Stimulated activated CD4-positive, alpha-beta T cell treated with anti-CD3 and anti-CD28 coated beads, Interleukin-2, amount 100 ng/mL, for 4 hours (primary cell): ENCODE measurements around the gene AUH.

ENCODE experiments used
- DNase-seq: peaks from one replicate; pipeline ENCODE4 v3.0.0-alpha.2; 2020; ENCODE audit warnings: low read depth

AUH gene

DNA sequence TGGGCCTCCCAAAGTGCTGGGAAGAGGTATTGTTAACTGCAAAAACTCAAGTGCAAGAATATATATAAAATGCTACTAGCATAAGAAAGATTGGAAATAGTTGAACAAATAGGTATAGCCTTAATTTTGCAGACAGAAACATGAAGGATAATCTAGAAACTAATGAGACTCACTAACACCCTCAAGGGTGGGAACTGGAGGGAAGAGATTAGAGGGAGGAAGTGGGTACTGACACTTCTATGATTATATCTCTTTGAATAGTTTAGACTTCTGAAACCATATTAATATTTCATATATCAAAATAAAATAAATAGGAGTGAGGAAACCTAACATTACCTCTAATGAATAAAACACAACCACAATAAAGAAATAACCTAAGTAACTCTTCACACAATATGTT lies 23.0 kb downstream of the AUH start:
- DNase-seq = no peak

DNA sequence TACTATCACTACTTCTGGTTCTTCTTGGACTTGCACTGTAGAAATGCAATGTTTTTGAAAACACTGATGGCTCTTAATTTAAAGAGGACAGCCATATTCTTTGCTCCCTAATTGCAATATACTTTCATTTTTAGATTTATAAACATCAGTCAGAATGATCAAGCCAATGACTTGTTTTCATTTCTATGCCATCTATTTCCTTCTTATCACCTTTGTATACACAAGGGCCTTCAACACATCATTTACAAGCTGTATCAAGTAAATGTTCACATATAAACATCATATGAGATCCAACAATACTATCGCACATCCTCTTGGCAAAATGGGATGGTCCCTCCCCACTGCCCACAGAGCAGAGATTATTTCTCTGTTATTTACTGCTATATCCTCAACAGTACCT lies 24.9 kb downstream of the AUH start:
- no peak for DNase-seq

DNA sequence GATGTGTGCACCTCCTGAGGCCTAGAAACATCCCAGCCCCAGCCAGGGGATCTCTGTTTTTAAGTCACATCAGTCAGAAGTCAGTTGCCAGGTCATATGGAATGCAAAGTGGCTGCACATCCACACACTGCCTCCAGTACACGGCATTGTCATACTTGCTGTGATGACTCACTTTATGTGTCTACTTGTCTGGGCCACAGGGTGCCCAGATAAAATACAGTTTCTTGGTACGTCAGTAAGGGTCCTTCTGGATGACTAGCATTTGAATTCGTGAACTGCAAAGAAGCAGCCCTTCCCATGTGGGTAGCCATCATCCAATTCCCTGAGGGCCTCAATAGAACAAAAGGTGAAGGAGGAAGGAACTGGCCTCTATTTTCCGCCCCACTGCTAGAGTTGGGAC lies 27.7 kb downstream of the AUH start:
- DNase-seq = no peak

DNA sequence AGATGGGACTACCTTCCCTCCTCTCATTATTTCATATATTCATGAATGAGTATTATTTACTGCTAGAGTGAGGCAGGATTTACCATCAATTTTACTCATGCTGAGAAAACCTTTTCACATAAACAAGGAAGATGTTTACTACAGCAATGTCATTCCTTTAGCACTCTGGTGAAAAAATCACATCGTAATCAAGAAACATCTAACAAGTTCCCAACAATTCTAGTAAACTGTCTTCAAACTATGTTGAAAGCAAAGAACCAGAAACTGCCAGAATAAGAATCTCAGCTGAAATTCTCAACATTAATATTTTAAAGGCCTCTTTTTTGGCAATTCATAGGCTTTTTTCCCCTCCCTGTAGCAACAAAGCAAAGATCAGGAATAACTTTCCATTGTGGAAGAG lies 28.2 kb downstream of the AUH start:
- DNase-seq = no peak

DNA sequence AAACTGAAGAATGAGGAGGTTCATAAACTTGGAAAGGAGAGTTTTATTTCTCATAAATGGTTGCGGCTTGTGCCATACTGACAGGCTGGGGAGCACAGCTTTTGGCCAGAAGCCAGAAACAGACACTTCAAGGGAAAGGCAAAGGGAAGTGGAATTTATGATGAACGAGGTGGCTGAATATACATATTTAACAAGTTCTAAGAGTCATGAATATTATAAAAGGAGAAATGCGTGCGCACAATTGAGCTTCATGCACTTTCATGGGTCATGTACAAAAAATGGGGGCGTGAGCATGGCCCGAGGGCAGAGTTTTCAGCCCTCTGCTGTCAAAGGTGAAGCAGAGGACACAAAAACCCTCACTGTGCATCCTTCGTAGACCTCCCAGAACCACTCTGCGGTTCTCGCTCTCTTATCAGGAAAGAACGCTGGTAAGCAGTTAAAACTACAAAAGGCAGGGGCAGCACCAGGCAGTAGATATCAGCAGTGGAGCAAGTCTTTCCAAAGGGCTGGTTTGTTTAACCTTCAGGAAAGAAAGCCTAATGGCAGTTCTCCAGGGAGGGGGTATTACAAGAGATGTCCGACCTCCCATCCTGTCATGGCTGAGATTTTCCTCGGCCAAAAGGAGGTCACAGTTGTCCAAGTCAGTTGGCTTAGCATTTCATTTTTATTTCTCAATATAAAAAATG lies 29.0 kb downstream of the AUH start:
- DNase-seq = no peak

DNA sequence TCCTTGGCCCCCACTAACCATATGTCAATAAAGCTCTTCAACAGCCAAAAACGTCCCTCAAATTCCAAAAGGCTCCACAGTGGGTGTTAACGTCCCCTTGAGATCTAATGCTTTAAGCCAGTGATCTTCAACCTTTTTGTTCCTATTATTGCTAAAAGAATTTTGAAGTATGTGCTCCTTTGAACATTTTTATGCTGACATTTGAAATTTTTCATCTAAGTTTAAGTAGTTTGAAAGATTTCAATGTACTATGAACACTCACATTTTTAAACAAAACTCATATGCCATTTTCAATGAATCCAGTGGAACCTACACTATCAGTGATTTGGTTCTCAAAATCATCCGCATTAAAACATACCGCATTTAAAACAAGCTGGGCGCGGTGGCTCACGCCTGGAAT lies 29.9 kb downstream of the AUH start:
- DNase-seq = no peak

DNA sequence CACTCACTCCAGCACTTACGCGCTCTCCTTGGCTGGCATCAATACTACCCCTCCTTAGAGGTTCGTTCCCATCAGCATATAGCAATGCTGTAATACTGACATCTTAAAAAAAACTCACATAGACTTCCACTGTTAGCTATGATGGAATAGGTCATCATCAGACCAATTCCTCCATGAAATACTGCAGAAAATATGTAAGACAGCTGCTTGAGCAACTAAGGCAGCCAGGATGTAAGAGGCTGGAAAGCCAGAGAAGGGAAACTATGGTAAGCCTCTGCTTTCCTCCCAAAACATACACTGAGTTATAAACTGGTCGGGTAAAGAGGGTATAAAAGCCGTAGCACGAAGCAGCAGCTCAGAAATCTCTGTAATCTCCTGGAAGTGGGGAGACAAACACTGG lies 33.5 kb downstream of the AUH start:
- no peak for DNase-seq

DNA sequence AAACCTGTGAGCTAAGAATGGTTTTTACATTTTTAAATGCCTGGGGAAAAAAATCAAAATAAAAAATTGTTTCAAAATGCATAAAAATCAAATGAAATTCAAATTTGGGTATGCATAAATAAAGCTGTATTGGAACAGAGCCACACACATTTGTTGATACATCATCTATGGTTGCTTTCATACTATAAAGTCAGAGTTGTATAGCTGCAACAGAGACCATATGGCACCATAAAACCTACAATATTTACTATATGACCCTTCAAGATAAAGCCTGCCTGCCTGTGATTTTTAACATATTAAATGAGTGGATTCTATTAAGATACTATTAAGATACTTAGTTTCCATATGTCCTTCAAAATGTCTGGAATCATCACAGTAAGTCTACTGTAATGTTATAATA lies 40.0 kb downstream of the AUH start:
- no peak for DNase-seq

DNA sequence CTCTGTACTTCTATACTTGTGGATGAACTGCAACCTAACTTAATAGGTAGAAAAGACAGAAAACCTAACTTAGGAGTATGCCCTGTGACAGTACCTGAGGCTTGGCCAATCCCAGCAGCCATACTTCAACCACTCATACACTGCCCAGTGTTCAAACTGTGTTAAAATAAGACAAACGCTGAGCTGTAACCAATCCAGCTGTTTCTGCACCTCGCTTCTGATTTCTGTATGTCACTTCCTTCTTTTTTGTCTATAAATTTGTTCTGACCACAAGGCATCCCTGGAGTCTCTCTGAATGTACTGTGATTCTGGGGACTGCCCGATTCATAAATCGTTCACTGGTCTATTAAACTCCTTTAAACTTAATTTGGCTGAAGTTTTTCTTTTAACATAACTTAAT lies 41.4 kb downstream of the AUH start:
- DNase-seq = no peak

DNA sequence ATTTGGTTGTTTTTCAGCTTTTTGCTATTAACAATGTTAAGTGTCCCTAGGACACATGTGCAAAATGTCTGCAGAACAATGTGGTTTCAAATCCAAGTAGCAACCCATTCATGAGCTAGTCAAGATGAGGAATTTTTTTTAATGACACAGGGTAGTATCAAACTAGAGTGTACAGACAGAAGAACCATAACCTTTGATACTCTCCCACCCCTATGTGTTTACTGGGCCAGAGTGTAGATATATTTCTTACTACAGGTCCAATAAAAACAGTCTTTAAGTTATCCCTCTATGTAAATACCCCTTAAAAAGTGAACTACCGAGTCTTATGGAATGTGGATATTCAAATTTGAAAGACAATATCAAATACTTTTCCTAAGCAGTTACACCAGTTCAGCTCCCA lies 45.6 kb downstream of the AUH start:
- no peak for DNase-seq

DNA sequence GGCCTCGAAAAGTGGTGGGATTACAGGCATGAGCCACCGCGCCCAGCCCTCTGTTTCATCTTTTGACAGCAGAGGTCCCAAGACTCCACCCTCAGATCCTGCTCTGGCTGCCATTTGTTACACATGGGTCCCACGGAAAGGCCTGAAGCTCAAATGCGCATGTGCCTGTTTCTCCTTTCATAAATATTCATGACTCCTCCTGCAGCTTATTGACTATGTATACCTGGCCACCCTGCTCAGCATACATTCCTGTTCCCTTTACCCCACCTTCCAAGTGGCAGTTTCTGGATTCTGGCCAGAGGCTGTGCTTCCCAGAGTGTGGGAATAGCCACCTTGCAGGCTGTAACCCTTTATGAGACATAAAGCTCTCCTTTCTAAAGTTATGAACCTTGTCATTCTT lies 46.5 kb downstream of the AUH start:
- DNase-seq = no peak

DNA sequence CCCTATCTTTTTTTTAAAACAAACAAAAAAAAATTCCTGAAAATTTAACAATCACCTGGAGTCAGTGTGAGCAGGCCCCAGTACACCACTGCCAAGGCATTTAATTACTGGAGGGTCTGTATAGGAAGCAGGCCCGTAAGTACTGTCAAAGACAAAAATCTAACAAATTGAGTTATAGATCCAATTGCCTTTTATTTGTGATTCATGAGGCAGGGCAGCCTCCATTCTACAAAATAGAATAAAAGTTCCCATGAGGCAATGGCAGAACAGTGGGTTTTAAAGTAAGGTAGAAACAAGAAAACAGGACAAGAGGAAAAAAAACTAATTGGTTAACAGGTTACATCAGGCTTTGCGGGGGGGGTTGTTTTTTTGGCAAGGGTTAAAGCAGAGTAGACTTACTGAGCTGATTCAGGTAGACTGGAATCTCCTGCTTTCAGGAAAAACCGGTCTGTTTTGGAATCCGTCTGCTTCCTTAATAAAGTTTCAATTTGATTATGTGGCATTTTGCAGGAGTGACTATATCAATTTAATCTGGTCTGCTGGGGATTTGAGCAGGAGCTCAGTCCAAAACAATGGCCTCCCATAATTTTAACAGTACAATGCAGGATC lies 48.9 kb downstream of the AUH start:
- DNase-seq = no peak

DNA sequence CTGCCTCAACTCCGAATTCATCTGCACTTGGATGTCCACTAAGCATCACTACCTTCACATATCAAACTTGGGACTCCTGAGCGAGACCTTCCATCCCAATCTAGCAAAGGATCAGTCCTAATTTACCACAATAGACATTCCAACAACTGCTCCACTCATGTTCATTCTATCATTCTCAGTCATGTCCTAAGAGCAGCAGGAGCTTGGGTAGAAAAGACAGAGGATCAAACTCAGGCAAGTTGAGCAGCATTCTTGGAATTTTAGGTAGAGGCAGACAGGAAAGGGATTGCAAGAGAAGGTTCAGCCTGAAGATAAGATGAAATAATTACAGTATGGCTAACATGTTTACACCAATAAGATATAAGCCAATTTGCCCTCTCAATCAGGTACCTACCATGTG lies 51.7 kb downstream of the AUH start:
- no peak for DNase-seq

DNA sequence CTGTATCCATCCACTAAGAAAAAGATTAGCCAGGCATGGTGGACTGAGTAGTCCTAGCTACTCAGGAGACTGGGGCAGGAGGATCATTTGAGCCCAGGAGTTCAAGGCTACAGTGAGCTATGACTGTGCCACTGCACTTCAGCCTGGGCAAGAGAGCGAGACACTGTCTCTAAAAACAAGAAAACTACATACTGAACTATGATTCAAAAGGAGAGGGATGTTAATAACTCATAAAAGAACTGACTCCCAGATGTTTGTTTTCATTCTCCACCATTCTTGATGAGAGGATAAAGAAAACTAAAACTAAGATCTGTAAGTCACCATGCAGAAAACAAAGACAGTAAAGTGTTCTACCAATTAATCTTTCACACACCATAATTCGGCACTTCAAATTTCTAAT lies 53.5 kb downstream of the AUH start:
- DNase-seq = no peak

DNA sequence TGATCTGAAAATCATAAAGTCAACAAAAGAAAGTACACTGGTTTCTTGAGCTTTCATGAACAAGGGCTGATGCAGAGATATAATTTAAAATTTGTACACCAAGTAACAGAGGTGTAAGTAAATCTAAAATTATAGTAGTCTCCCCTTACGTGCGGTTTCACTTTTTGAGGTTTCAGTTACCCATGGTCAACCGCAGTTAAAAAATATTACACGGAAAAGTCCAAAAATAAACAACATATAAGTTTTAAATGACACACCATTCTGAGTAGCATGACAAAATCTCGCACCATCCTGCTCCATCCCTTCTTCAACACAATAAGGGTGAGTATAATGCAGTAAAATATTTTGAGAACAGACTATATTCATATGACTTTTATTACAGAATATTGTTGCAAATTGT lies 54.4 kb downstream of the AUH start:
- DNase-seq = no peak

DNA sequence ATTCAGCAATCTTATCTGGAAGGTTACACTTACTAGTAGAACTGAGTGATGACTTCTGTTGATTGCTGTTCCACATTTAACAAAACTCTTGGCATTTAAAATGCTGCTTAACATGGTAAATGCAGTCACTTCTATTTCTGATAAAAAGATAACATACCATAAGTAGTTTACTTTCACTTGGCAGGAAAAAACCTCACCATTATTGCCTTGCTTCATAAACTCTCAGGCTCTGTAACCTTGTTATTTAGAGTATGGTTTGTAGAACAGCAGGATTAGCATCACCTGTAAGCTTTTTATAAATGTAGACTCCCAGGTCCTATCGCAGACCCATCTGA lies 55.5 kb downstream of the AUH start:
- no peak for DNase-seq

DNA sequence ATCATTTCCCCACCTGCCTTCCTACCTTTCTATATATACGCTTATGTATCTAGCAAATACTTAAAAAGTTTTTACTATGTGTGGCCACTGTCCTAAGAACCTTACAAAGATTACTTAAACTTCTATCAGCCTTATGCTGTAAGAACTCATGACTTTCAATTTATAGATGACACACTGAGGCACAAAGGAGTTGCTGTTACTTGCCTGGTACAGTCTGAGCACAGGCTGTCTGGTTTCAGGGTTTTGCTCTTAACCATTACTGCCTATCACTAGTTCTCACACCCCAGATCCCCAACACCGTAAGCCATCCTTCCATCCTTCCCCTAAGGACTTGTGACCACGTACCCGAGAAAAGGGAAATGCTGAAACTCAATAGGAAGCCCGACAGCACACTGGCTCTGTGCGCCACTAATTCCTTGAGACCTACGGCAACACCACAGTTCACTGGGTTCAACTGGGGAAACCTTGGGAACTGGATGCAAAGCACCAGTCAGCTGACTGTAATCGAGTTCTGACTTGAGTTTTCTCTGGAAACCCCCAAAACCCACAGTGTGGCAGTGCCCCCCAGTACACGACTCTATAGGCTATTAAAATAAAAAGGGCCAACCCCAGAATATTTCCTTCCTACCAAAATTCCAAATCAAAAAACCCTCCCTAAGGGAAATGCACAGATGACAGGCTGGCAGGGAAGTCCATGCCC lies 56.0 kb downstream of the AUH start:
- no peak for DNase-seq

DNA sequence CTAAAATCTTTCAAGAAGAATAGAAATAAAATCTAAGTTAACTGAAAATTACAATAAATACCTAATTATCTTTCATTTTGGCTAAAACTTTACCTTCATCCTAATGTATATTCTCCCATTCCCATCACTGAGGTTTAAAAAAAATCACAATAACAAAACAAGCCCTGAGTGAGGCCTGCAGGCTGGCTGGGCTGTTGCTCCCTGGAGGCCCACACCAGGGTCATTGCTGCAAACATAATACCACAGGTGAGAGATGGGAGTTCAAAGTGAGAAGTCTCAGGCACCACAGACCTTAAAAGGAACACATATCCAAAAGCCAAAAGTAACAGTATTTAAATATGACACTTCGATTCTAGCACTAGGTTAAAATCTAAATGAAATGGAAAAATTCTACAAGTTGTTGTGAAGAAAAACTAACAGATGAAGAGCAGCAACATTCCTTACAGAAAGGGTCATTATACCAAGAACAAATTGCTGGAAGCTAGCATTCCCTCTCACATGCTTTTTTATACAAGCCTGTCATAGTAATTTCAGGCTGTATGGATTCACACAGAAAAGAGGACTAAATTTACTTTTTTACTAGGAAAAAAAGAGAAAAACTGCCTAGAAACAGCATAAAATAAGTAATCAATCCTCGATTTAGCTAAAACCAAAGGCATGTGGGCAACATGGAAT lies 57.8 kb downstream of the AUH start:
- DNase-seq = no peak

DNA sequence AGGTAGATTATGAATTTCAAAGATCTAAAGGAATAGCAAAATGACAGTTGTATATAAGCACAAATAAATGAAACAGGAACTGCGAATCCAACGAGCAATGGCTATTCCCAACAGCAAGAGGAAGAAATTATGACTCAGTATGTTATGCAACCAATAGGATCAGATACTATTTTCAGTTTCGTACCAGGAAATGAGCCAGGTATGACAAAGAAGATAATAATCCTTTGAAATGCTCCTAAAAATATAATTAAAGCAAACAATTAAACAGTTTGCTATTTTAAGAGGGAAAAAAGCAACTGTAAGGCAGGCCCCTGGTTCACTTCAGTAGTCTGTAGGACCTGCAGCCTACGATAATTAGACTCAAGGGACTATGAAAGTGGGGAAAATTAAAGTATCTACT lies 58.9 kb downstream of the AUH start:
- DNase-seq = no peak

DNA sequence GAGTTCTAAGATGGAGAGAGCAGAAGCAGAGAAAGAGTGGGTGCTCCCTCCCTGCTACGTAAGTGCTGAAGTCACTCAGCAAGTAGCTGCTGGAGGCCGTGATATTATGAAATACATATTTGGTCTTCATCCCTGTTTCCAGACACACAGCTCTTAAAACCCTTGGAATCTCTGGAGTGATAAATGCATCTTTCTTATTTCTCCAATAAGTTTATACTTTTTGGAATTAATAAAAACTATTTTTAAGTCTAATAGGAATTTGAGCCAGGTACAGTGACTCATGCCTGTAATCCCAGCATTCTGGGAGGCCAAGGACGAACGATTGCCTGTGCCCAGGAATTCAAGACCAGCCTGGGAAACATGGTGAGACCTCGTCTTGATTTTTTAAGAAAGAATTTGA lies 60.6 kb downstream of the AUH start:
- no peak for DNase-seq

DNA sequence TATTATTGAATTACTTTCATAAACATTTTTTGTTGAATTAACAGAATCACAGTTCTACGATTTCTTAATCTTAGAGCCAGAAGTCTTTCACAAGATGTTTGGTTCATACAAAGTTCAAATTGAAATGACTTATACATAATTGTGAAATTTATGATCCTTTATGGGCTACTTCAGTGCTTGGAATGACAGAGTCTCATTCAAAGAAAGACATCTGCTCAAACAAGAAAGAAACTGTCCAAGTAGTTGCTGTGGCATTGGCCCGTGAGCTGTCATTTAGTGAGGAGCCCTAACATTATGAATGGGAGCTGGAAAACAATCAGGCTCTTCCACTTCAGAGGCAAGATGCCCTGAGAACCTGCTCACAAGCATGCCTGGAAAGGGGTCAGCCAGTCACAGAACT lies 63.4 kb downstream of the AUH start:
- no peak for DNase-seq

DNA sequence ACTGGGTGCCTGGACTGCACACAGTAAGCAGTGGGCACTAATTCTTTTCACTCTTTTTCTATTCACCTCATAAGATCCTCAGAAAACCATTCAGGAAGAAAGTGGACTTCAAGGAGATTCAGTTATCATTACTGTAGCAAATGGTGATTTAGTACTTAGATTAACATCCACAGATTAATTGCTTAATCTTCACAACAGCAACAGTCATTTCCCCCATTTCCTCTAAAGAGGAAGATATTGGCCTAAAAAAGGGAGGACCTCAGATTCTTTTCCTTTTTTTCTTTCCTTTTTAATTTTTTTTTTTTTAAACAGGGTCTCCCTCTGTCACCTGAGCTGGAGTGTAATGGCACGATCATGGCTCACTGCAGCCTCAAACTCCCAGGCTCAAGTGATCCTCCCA lies 64.4 kb downstream of the AUH start:
- no peak for DNase-seq

DNA sequence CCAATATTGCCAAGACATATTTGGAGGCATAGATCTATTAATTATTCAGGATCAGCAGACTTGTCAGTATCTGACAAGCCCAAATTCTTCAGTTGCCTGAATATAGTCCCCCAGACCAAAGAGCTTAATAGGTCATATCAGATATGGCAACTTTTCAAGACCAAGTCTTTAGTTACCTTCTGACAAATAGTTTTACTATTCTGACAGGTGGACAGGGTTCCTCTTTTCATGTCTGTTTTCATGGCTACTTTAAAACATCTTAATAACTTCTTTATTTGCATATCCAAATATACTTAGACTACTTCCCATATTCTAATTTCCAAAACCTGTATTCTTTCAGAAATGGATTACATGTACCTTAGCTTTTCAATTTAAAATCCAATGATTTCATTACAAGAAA lies 65.4 kb downstream of the AUH start:
- DNase-seq = no peak
